ENCODE results near the gene CDH8.
"Not testable (repeated sequence)": the region's sequence is repeated elsewhere in the genome, so short reads cannot be mapped to it uniquely, and the experiment has no call there.

CDH8 gene

DNA sequence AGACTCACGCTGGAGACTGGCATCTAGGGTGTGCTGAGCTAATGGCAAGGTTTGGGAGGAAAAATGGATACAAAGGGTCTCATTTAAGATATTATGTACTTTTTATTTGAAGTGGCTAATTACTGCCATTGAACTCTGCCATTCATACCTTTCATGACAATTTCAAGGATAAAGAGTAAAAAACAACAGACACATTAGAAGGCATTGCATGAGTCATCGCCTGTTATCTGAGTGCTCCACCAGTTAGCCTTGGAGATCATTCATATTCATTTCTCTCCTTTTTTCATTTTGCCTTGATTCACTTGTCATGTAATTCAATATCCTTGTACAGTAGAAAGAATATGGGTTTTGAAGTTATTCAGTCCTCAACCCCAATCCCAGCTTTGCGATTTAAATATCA, 109.5 kb downstream of the CDH8 start:
- no peak for FAIRE-seq

DNA sequence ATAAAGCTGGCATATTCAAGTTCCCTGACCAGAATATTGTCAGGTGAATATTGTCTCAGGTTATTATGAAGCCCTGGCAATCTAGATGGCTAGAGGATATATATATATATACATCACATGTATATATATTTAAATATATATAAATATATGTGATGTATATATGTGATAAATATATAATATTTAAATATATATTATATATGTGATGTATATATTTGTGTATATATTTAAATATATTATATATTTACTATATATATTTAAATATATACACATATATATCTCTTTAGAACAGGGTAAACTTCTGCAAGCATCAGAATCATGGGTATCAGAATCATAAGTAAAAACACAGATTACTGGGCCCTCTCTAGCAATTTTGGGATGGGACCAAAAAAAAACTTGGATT, 112.6 kb downstream of the CDH8 start:
- FAIRE-seq, result no peak

GRCh38 chr16:61921373-61921772, 114.9 kb downstream of the CDH8 start:
- FAIRE-seq, result no peak

GRCh38 chr16:61917865-61918826, 118.1 kb downstream of the CDH8 start:
- FAIRE-seq, result not testable (repeated sequence)

- FAIRE-seq, result no peak
Measured at GRCh38 chr16:61915569-61915968, 120.7 kb downstream of the CDH8 start.

GRCh38 chr16:61909074-61909473, 127.2 kb downstream of the CDH8 start:
- no peak for FAIRE-seq

- no peak for FAIRE-seq
Measured at GRCh38 chr16:61908426-61908825, 127.8 kb downstream of the CDH8 start.

- FAIRE-seq, result no peak
Measured at GRCh38 chr16:61901689-61902088, 134.5 kb downstream of the CDH8 start.

- no peak for FAIRE-seq
Measured at GRCh38 chr16:61900482-61900881, 135.8 kb downstream of the CDH8 start.

- no peak for FAIRE-seq
Measured at GRCh38 chr16:61897657-61898056, 138.6 kb downstream of the CDH8 start.

DNA sequence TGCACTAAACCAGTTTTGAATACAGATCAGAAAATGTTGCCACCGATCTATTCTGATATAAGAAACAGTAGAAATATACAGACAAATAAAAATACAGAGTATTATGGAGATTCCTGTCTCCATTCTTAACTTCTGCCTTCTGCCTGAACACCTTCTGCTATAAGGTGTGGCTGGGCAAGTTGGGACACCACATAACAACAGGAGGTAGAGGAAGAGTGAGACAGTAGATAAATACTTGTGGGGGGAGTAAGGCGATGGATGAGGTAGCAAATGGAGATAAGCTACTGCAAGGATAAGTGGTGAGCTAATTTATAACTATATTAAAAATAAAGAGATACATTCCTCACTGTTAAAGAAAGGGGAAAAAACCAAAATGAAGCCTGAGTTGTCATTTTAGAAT, 143.7 kb downstream of the CDH8 start:
- FAIRE-seq, result no peak

- FAIRE-seq, result no peak
Measured at GRCh38 chr16:61891460-61891859, 144.8 kb downstream of the CDH8 start.

- FAIRE-seq, result no peak
Measured at GRCh38 chr16:61890386-61890785, 145.9 kb downstream of the CDH8 start.

DNA sequence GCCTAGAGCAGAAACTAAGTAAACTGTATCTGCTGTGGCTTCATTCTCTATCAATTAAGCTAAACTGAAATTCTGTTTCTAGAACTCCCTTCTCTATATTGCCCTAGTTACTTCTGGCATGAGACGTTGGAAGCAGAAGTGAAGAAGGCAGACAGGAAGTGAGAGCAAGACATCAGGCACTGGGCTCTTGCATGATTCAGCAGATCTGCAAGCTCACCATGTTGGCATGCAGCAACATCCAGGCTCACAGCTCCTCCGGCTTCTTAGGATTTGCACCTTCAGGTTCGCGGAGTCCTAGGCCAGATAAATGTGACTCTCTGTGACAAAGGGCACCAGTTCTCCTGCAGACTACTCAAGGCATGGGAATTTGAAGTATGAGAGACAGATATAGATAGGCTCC, 148.3 kb downstream of the CDH8 start:
- FAIRE-seq, result no peak

- FAIRE-seq, result no peak
Measured at GRCh38 chr16:61885343-61885742, 150.9 kb downstream of the CDH8 start.

GRCh38 chr16:61879306-61879705, 156.9 kb downstream of the CDH8 start:
- no peak for FAIRE-seq

DNA sequence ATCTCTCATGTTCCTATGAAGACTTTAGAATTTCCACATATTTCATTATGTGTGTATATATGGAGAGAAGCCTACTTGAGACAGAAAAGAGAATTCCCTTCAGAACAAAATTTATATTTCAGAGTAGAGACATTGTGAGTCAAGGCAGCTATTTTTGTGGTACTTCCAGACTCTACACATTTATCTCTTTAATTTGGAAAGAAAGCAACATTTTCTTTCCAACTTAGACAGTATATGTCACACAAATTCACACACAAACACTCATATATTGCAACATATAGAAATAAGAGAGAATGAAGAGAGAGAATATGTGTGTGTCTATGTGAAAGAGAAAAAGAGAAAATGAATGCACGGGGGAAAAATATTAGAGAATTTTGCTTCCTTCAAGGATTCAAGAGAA, 158.8 kb downstream of the CDH8 start:
- no peak for FAIRE-seq

- FAIRE-seq, result no peak
Measured at GRCh38 chr16:61872778-61873119, 163.5 kb downstream of the CDH8 start.

DNA sequence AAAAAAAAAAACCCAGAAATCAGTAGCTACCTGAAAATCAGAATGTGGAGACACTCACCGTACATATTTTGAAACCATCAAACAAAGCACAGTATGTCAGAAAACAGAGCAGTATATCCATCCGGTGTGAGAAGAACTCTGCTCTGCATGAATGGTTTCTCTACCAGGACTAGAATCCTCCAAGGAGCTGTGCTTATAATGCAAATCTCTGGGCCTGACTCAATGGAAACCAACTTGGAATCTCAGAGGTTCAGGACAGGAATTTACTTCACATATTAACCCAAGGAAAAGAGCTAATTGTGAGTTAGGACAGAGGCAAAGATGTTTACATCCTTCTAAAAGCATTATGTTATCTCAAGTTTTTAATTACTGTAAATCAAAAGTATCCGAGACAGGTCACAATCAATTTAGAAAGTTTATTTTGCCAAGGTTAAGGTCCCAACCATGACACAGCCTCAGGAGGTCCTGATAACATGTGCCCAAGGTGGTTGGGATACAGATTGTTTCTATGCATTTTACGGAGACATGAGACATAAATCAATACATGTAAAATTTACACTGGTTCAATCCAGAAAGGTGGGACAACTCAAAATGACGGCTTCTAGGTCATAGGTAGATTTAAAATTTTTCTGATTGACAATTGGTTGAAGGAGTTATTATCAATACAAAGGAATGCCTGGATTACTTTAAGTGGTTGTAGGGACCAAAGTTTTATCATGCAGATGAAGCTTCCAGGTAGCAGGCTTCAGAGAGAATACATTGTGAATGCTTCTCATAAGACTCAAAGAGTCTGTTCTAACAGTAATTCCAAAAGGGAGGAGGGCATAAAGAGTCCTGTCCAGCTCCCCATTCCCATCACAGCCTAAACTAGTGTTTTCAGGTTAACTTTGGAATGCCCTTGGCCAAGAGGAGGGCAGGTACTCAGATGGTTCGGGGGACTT, 164.1 kb downstream of the CDH8 start:
- no peak for FAIRE-seq

DNA sequence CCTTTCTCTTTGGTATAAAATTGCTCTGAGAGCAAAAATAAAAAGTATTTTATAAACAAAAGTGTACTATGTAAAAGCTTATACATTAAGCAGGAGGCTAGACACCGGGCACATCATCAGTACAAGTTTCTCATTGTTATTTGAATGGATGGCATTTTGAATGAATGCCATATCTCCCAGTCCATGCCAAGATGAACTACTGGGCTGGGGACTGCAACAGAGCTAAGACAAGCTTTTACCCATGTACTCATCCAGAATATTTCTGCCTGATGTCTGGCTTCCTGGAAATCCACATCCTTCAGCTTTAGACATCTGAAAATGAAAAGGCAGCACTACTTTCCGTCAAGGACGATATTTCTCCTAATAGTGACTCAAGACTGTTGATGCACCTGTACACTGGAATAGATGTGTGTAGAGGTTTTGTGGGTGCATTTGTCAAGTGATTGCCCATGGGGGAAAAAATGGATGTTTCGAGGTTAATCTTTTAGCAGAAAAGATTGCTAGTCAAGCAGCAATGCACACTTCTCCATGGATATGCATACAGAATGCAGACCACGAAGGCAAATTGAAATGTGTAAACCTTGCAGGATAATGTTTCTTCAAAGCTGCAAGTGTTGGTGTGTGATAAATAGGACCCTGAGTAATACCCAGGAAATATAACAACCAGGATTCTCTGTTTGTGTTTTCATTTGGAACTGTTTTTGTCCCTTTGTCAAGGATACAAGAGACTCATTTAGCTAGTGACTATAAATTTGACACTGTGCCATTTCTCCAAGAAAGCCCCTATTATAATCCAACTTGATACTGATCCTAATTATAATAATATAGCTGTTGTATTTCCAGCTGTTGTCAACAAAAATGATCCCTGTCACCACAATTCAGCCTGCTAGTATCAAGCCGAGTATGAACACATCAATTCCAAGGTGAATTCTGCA, 173.8 kb downstream of the CDH8 start:
- FAIRE-seq, result no peak

GRCh38 chr16:61858988-61859387, 177.2 kb downstream of the CDH8 start:
- no peak for FAIRE-seq

DNA sequence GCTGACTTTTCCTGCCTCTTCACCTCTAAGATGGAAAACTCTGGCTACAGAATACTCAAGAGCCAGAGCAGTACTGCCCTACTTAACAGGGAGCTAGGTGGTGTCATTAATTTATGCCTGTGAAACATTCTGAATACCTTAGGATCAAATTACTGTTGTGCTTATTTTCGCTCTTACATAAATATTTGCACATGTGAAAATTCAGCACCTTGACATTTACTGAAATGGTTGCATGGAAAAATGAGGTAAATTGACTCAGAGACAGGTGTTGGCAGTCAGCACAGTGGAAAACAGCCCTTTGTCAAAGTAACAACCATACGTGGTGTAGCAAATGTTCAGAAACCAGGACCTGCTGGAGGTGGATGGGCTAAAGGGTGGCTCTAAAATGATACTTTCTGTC, 193.6 kb downstream of the CDH8 start:
- FAIRE-seq, result no peak
